GM23248 (cell line): Measurements from ENCODE around the gene AK5. TPM values are rescaled to one million over a fixed set of nuclear protein-coding genes. Genes with fewer than 3 reads are reported as not detected.

Experiments
- DNase-seq: peaks from one replicate; pipeline ENCODE4 v3.0.0-alpha.2; 2015
- H2AFZ ChIP-seq: fragments of 200-600 bp; sonication (generic); 2 replicates; pipeline ENCODE4 v1.6.1; 2016; ENCODE audit warnings: antibody characterized with exemption
- H3F3A ChIP-seq: fragments of 200-600 bp; sonication (generic); 2 replicates; pipeline ENCODE4 v1.6.1; 2016; ENCODE audit warnings: mild to moderate bottlenecking, antibody characterized with exemption, mixed run types; ENCODE audit not compliant: insufficient read depth
- H3K27ac ChIP-seq: fragments of 200-600 bp; sonication (generic); 2 replicates; pipeline ENCODE4 v1.5.1; 2016; ENCODE audit warnings: mild to moderate bottlenecking
- H3K27me3 ChIP-seq: fragments of 200-600 bp; sonication (generic); replicated peaks from 2 replicates; pipeline ENCODE4 v1.6.1; 2016; ENCODE audit warnings: mild to moderate bottlenecking; ENCODE audit not compliant: insufficient read depth
- H3K36me3 ChIP-seq: fragments of 200-600 bp; sonication (generic); 2 replicates; pipeline ENCODE4 v1.6.1; 2016; ENCODE audit warnings: low read depth, mild to moderate bottlenecking
- H3K4me1 ChIP-seq: fragments of 200-600 bp; sonication (generic); 2 replicates; pipeline ENCODE4 v1.6.1; 2016; ENCODE audit warnings: mild to moderate bottlenecking; ENCODE audit not compliant: insufficient read depth
- H3K4me2 ChIP-seq: fragments of 200-600 bp; sonication (generic); one replicate; pipeline ENCODE4 v1.6.1; 2016; ENCODE audit warnings: mild to moderate bottlenecking; ENCODE audit not compliant: unreplicated experiment
- H3K4me3 ChIP-seq: fragments of 200-600 bp; sonication (generic); 2 replicates; pipeline ENCODE4 v1.5.1; 2016; ENCODE audit warnings: mild to moderate bottlenecking
- H3K79me2 ChIP-seq: fragments of 200-600 bp; sonication (generic); 2 replicates; pipeline ENCODE4 v1.6.1; 2016; ENCODE audit warnings: mild to moderate bottlenecking; ENCODE audit not compliant: insufficient read depth
- H3K9ac ChIP-seq: fragments of 200-600 bp; sonication (generic); 2 replicates; pipeline ENCODE4 v1.6.1; 2016; ENCODE audit warnings: mild to moderate bottlenecking
- H3K9me2 ChIP-seq: fragments of 200-600 bp; sonication (generic); 2 replicates; pipeline ENCODE4 v1.6.1; 2016; ENCODE audit warnings: mixed run types, mild to moderate bottlenecking, moderate library complexity; ENCODE audit not compliant: insufficient read depth
- H3K9me3 ChIP-seq: fragments of 200-600 bp; sonication (generic); one replicate; pipeline ENCODE4 v1.6.1; 2017; ENCODE audit warnings: low read depth
- H4K20me1 ChIP-seq: fragments of 200-600 bp; sonication (generic); 2 replicates; pipeline ENCODE4 v1.6.0; 2016; ENCODE audit not compliant: insufficient read depth
- EZH2 ChIP-seq: fragments of 200-600 bp; sonication (generic); IDR thresholded peaks from 2 replicates; pipeline ENCODE4 v1.6.1; 2018; ENCODE audit warnings: antibody characterized with exemption, mild to moderate bottlenecking; ENCODE audit not compliant: insufficient read depth, poor library complexity, severe bottlenecking
- EZH2phosphoT487 ChIP-seq: fragments of 200-600 bp; sonication (generic); IDR thresholded peaks from 2 replicates; pipeline ENCODE4 v1.6.1; 2018; ENCODE audit warnings: antibody characterized with exemption, moderate library complexity, mild to moderate bottlenecking, low read depth; ENCODE audit not compliant: insufficient read depth
- WGBS, 2 experiments: methylation state at CpG; one replicate each; pipeline ENCODE4 v1.1.6; 2015 to 2017; ENCODE audit warnings: low lambda C conversion rate in 2 of 2, low coverage in 1 of 2; ENCODE audit errors: missing lambda C conversion rate in 2 of 2; 5-methylcytosine and 5-hydroxymethylcytosine counted together
- in situ Hi-C: fragments of 300-500 bp; cut with MboI; formaldehyde crosslinking; loops from 2 replicates; pipeline ENCODE4 v1.15.0; 2020
- polyA plus RNA-seq: library from polyadenylated mRNA; unstranded; fragments of >200 nt; fragmentation: Nextera tagmentation; extraction: Ambion mirVana; gene quantifications from 2 replicates; pipeline ENCODE4 v1.2.1, GENCODE V29; 2016
- total RNA-seq: library from RNA; depleted of rRNA; stranded (reverse); fragments of >200 nt; shearing (Covaris generic); gene quantifications from 2 replicates; pipeline ENCODE4 v1.2.3, GENCODE V29; 2014

The AK5 gene
- total and polyA plus RNA-seq, 2 experiments from 2014 or later, result 65.3 to 78.8 TPM

GRCh38 chr1:77370161-77370560 lies 88.3 kb downstream of the AK5 start:
- H4K20me1 ChIP-seq, result no peaks in the 10 kb centered on the region
- peak overlapping the region; percentile 57 for H3K27ac ChIP-seq
- no peak for DNase-seq
- 0 out of 2 replicates have a peak overlapping the region, but pooled peaks have one; percentile 4 for H3K9ac ChIP-seq
- no peaks in the 10 kb centered on the region for H3K27me3 ChIP-seq
- no peak overlapping the region for H3K4me3 ChIP-seq
- WGBS, 2 experiments, result 60 to 63% methylated on average over 4 of the region's 4 CpGs
- in situ Hi-C loops, result no loop called here
- peak overlapping the region; percentile 43 for H3K4me2 ChIP-seq
- TF ChIP-seq EZH2phosphoT487 (no peak), EZH2 (no peak)
- H3K79me2 ChIP-seq, result peaks cover 6% of the 10 kb centered on the region; the same call in 1 of the 2 replicates
- H3K9me2 ChIP-seq, result no peaks in the 10 kb centered on the region
- peaks cover 28% of the 10 kb centered on the region for H3K4me1 ChIP-seq
- no peaks in the 10 kb centered on the region for H3K36me3 ChIP-seq
- peaks cover 30% of the 10 kb centered on the region for H3F3A ChIP-seq
- H3K9me3 ChIP-seq, result no peaks in the 10 kb centered on the region
- no peak overlapping the region for H2AFZ ChIP-seq

- no peaks in the 10 kb centered on the region for H3K27me3 ChIP-seq
- peaks cover 28% of the 10 kb centered on the region for H3K4me1 ChIP-seq
- no peaks in the 10 kb centered on the region for H3K36me3 ChIP-seq
- 62 to 79% methylated on average over 2 of the region's 2 CpGs for WGBS, 2 experiments
- in situ Hi-C loops, result no loop called here
- H3K4me2 ChIP-seq, result peak overlapping the region; percentile 43
- H3F3A ChIP-seq, result peaks cover 30% of the 10 kb centered on the region
- H3K9me2 ChIP-seq, result no peaks in the 10 kb centered on the region
- 0 out of 2 replicates have a peak overlapping the region, but pooled peaks have one; percentile 4 for H3K9ac ChIP-seq
- peak overlapping the region; percentile 57 for H3K27ac ChIP-seq
- no peaks in the 10 kb centered on the region for H4K20me1 ChIP-seq
- no peaks in the 10 kb centered on the region for H3K9me3 ChIP-seq
- no peak overlapping the region for H2AFZ ChIP-seq
- peak; percentile 73 for DNase-seq
- H3K79me2 ChIP-seq, result peaks cover 6% of the 10 kb centered on the region; the same call in 1 of the 2 replicates
- H3K4me3 ChIP-seq, result no peak overlapping the region
- TF ChIP-seq EZH2 (no peak), EZH2phosphoT487 (0 out of 2 replicates have a peak, but pooled peaks have one; percentile 84)
Measured at GRCh38 chr1:77370583-77371306, 88.9 kb downstream of the AK5 start.

GRCh38 chr1:77371396-77371795 lies 89.6 kb downstream of the AK5 start:
- Histone ChIP-seq H3K27me3 (no peaks in the 10 kb centered on the region), H3K9ac (no peak overlapping the region), H2AFZ (no peak overlapping the region), H3K4me1 (peaks cover 28% of the 10 kb centered on the region), H3K9me2 (no peaks in the 10 kb centered on the region), H4K20me1 (no peaks in the 10 kb centered on the region), H3K4me2 (peak overlapping the region; percentile 19), H3K4me3 (no peak overlapping the region), H3K9me3 (no peaks in the 10 kb centered on the region), H3K27ac (peak overlapping the region; percentile 57), H3K36me3 (no peaks in the 10 kb centered on the region), H3F3A (peaks cover 30% of the 10 kb centered on the region), H3K79me2 (peaks cover 6% of the 10 kb centered on the region; the same call in 1 of the 2 replicates)
- WGBS, 2 experiments, result 18 to 20% methylated on average over 1 of the region's 1 CpG
- DNase-seq, result peak; percentile 23
- TF ChIP-seq EZH2, result no peak
- TF ChIP-seq EZH2phosphoT487, result no peak
- in situ Hi-C loops, result no loop called here

- no peak overlapping the region for H3K9ac ChIP-seq
- peaks cover 28% of the 10 kb centered on the region for H3K4me1 ChIP-seq
- H3F3A ChIP-seq, result peaks cover 30% of the 10 kb centered on the region
- no peak for DNase-seq
- H3K9me2 ChIP-seq, result no peaks in the 10 kb centered on the region
- no peaks in the 10 kb centered on the region for H3K27me3 ChIP-seq
- no peaks in the 10 kb centered on the region for H3K9me3 ChIP-seq
- no peak overlapping the region for H3K27ac ChIP-seq
- H3K36me3 ChIP-seq, result no peaks in the 10 kb centered on the region
- no peak overlapping the region for H3K4me3 ChIP-seq
- H3K79me2 ChIP-seq, result peaks cover 6% of the 10 kb centered on the region; the same call in 1 of the 2 replicates
- H3K4me2 ChIP-seq, result no peak overlapping the region
- no peaks in the 10 kb centered on the region for H4K20me1 ChIP-seq
- TF ChIP-seq EZH2, result no peak
- in situ Hi-C loops, result no loop called here
- 96 to 97% methylated on average over 3 of the region's 3 CpGs for WGBS, 2 experiments
- H2AFZ ChIP-seq, result no peak overlapping the region
Measured at GRCh38 chr1:77373702-77374101, 91.9 kb downstream of the AK5 start.
